ENCODE measurements around the gene TRANK1.

TRANK1 gene

GRCh38 chr3:36832406-36832805 is 112.4 kb downstream of the TRANK1 start:
- Histone ChIP-seq H3K9me3 (ENCODE audit: control insufficient read depth, insufficient read depth, low read depth, low read length) (no peaks in the 10 kb centered on the region), H3K4me3 (ENCODE audit: low read depth, low read length) (no peak overlapping the region), H3K27ac (ENCODE audit: extremely low read depth, low read depth, low read length) (no peak overlapping the region), H3K36me3 (ENCODE audit: control insufficient read depth in 2 of 2, insufficient read depth in 1 of 2, low read length in 2 of 2) (peaks cover 0 to 5% of the 10 kb centered on the region in 2 experiments; a peak in 1 of 3 replicates), H3K4me1 (ENCODE audit: control insufficient read depth, insufficient read depth, low read length) (no peaks in the 10 kb centered on the region)
- TF ChIP-seq ZNF488 (tag by site-specific recombination; IDR thresholded peaks at IDR 0.05) (no peak), YY2 (tag by site-specific recombination; IDR thresholded peaks at IDR 0.05) (no peak), ZNF311 (tag by site-specific recombination; IDR thresholded peaks at IDR 0.05; ENCODE audit: borderline replicate concordance) (no peak), ZSCAN16 (tag by site-specific recombination; IDR thresholded peaks at IDR 0.05) (no peak), ZNF555 (tag by site-specific recombination; conservative IDR thresholded peaks at IDR 0.05) (no peak), ZNF302 (tag by site-specific recombination; IDR thresholded peaks at IDR 0.05; ENCODE audit: low read depth) (no peak), PATZ1 (tag by site-specific recombination; IDR thresholded peaks at IDR 0.05) (no peak), PRDM6 (tag by site-specific recombination; IDR thresholded peaks at IDR 0.05) (no peak), ZSCAN18 (tag by site-specific recombination; IDR thresholded peaks at IDR 0.05) (no peak), ZNF701 (tag by site-specific recombination; IDR thresholded peaks at IDR 0.05) (no peak), ZNF10 (tag by site-specific recombination; IDR thresholded peaks at IDR 0.05) (no peak), GLI4 (tag by site-specific recombination; IDR thresholded peaks at IDR 0.05) (no peak), ZNF704 (tag by site-specific recombination; IDR thresholded peaks at IDR 0.05) (no peak), ZIC2 (tag by site-specific recombination; IDR thresholded peaks at IDR 0.05) (no peak), ZFHX2 (tag by site-specific recombination; conservative IDR thresholded peaks at IDR 0.05) (no peak), KLF9 (tag by site-specific recombination; IDR thresholded peaks at IDR 0.05; ENCODE audit: low read depth) (no peak), ZNF449 (tag by site-specific recombination; IDR thresholded peaks at IDR 0.05) (no peak), ZNF121 (tag by site-specific recombination; IDR thresholded peaks at IDR 0.05) (no peak)
- CTCF ChIA-PET: no interaction called here
- POLR2A ChIA-PET: no interaction called here

All from HEK293 (cell line).